IPS-11a (cell line): Measurements from ENCODE around the gene NDUFAF5.

Source experiments
- H3K4me3 ChIP-seq: one replicate; pipeline ENCODE4 v1.5.1; 2013; ENCODE audit warnings: low read depth, low read length, control low read depth

The NDUFAF5 gene

DNA sequence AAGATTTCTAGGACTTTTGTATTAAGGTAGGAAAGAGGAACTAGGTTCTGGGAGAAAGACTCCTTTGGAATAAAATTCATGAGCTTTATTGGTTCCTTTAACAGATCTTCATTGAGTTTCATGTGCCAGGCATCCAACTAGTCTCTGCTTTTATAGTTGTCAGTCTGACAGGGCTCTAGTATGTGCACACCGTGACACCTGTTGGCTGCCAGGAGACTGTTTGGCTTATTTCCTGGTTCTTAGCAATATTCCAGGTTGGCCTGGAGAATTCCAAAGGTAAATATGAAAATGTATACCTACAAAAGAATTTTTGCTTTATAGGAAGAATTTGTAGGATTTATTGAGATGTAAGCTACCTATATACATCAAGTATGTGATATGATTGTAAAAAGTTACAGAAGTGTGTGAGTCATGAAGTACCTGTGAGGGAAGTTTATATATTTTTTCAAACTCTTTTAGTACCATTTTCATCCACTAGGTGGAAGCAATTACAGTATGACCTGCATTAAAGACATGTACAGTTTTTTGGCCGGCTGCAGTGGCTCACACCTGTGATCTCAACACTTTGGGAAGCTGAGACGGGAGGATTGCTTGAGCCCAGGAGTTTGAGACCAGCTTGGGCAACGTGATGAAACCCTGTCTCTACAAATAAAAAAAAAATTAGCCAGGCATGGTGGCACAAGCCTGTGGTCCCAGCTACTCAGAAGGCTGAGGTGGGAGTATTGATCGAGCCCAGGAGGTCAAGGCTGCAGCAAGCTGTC lies 35.2 kb downstream of the NDUFAF5 start:
- H3K4me3 ChIP-seq = no peak overlapping the region

DNA sequence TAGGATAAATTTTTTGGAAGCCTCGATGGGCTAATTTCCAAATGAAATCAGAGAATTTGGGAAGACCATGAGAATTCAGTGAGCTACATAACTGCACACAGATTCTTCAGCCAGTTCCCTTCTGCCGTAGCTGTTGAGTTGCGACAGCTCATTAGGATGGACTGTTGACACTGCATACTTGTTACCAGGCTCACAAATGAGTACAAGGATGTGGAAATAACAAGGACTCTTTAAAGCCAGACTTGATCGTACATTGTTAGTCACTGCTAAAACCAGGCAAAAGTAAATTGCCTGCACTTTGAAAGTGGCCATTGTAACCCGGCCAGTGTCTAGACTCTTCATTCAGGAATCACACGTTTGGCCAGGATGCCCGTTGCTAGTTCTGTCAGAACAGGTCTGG lies 37.0 kb downstream of the NDUFAF5 start:
- H3K4me3 ChIP-seq = no peak overlapping the region

DNA sequence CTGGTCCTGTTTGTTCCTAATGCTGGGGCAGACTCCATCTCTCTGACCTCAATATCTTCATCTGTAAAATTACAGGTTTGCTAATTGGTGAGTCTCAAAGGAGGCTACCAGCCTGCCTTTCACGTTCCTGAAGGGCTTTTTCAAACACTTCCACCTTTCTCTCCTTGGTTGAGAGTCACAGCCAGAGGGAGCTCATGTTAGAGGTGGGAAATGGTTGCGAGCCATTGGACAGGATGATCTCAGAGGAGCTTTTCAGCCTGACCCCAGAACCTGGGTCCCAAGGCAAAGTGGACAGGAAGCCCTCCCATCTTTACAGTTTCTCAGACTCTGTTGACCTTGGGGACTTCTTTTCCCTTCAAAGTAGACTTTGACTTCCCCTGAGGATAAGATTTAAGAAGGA lies 37.6 kb downstream of the NDUFAF5 start:
- H3K4me3 ChIP-seq = no peak overlapping the region

DNA sequence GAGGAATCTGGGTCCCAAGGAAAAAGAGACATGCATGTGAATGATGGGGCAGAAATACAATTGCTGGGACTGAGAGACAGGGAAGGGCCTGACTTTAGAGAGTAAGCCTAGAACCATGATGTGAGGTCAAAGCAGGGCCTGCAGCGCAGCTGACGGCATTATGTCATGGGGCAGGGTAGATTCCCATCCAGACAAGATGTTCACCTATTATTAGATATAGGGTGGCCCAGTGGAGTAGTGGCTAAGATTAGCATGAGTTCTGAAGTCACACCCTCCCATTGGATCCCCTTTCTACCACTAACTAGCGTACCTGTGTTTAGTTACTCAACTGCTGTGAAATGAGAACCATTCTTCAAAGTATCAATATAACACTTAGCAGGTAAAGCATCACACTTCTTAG lies 39.6 kb downstream of the NDUFAF5 start:
- no peak overlapping the region for H3K4me3 ChIP-seq

DNA sequence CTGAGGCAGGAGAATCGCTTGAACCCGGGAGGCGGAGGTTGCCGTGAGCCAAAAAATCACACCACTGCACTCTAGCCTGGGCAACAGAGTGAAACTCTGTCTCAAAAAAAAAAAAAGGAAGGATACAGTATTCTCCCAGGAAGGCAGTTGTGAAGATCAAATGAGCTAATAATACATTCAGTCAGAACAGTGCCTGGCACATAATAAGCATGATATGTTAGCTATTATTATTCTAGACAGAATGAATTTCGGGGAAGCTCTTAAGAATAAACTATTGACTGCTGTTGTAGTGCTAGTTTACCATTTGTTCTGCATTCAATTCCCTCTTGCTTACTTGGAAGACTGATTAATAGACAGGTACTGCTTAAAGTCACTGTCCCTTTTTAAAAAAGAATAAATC lies 40.6 kb downstream of the NDUFAF5 start:
- H3K4me3 ChIP-seq = no peak overlapping the region

DNA sequence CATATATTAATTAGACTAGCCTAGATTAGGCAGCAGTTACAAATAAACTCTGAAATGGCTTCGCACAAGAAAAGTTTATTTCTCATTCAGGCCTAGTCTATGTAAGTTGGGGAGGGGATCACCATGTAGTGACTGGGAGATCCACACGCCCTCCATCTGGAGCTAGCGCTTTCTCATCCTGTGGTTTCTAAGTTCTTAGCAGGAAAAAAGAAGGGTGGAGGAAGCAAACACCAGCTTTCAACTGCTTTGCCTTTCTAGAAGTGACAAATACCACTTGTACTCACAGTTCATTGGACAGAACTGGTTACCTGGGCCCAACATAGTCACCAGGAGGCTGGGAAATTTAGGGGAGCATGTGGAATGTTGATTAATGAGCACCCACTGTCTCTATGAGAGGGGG lies 46.6 kb downstream of the NDUFAF5 start:
- no peak overlapping the region for H3K4me3 ChIP-seq

DNA sequence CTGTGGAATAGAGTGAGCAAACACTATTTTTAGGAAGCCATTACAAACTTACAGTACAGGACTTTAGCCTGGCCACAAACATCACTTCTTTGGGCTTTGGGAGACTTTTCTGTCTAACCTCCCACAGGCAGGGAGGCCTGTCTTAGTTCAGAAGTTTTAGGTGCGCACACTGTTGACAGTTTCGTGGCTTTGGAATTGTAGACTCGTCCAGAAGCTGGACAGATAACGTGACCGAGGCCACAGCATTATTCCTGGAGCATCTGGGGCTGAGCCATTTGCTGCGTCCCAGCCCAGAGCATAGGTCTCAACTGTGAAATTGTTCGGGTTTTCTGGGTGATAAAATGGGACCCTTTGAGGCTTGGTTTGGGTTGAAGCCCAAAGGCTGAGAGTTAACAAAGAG lies 53.8 kb downstream of the NDUFAF5 start:
- no peak overlapping the region for H3K4me3 ChIP-seq

DNA sequence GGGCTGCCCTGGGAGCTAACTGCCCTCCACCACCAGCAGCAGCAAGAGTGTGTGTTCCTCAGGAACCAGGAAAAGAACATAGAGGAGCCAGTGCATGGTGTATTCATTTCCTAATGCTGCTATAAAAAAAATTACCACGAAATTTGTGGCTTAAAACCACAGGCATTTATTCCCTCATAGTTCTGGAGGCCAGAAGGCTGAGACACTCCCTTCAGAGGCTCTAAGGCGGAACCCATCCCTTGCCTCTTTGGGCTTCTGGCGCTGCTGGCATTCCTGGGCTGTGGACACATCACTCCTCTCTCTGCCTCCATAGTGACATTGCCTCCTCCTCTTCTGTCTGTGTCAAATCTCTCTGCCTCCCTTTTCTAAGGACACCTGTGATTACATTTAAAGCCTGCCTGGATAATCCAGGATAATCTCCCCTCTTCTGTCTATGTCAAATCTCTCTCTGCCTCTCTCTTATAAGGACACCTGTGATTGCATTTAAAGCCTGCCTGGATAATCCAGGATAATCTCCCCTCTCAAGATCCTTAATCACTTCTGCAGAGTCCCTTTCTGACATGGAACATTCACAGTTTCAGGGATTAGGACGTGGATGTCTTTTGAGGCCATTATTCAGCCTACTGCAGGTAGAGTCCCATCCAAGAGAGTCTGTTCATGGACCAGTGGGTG lies 54.7 kb downstream of the NDUFAF5 start:
- H3K4me3 ChIP-seq = no peak overlapping the region

DNA sequence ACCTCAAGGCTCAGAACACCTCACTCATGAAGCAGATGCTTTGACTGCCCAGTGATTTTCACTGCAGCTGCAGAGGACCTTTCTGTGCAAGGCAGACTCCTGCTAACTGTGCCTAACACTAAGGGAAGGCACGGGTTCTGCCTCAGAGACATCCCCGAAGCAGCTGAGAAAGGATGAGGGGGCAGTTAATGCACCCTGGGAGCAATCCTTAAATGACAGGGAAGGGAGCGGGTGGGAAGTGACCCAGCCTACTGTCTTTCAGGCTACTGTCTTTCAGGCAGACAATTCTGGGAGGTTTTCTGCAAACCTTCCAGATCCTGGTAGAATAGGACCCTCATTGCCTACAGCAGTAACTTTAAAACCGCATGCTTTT lies 55.3 kb downstream of the NDUFAF5 start:
- no peak overlapping the region for H3K4me3 ChIP-seq

DNA sequence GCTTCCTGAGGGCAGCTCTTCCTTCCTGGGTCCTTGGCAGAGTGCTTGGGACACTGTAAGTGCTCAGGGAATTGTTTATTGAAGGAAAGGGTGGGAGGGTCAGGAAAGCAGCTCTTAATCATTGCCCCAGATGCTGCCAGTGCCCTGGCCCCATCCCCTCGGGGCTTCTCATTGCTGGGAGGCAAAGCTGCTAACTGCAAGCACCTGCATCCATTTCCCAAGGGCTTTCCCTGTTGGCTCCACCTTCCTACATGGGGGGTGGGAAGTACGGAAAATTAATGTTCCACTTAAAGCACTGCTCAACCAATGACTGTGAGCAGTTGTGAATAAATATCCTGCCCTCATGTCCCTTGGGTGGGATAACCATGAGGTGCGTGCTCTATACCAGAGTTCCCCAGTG lies 56.4 kb downstream of the NDUFAF5 start:
- H3K4me3 ChIP-seq = no peak overlapping the region

DNA sequence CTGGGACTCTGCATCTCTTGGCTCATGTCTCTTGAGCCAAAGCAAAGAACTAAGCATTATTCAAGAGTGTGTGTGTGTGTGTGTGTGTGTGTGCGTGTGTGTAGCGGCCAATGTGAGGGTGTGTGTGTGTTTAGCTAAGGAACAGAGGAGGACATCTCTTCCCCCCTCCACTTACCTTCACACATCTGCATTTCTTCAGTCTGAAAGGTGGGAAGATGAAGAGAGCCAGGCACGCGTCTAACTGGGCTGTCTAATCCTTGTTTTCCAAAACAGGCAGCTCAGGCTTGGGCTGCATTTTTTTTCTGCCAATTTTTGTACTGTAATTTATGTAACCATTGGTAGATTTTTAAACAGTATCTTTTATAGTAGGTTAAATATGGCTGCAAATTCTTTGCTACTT lies 59.5 kb downstream of the NDUFAF5 start:
- H3K4me3 ChIP-seq = no peak overlapping the region

DNA sequence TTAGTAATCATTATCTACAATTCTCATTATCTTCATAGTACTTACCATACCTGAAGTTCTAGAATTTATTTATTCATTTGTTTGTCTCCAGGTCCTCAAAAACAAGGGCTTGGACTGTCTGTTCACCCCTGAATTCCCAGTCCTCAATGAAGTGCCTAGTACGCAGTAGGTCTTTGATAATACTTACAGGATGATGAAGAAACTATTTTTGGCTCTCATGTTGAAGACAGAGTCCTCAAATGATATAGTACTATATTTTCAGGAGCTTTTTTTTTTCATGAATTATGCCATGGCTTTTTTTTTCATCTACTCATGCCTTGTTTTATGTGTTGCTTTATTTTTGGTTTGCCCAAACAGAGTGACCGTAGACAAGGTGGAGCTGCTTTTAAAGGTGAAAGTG lies 66.5 kb downstream of the NDUFAF5 start:
- H3K4me3 ChIP-seq = no peak overlapping the region

DNA sequence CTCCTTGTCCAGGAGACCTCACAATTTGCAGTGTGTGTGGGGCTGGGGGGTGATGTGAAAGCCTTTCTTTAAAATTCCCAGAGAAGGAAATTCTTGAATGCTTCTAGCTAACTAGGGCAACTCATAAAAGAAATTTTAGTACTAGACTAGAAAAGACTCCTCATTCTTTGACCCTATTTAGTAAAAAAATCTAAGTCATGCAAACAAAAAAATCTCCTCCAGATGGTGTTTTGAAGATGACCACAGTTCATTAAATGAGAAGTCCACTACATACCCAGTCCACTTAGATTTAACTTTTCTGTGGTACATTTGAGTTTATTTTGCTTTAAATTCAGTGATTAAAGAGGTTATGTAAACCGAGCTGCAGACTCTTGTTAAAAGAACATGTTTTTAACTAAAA lies 67.5 kb downstream of the NDUFAF5 start:
- no peak overlapping the region for H3K4me3 ChIP-seq

DNA sequence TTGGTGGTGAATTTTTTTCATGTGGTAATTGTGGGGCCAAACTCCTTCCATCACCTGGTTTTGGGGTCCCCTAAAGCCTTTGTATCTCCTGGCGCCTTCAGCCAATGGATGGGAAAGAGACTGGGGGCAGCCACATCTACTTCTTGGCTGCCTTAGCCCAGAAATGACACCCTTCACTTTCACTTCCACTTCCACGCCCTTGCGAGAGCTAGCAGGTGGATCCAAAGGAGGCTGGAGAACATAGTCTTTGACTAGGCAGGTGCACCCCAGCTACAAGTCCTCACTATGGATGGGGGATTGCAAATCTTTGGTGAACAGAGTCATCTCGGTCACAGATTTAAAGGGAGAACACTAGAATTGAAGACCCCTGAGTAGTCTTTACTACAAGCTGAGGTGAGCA lies 70.8 kb downstream of the NDUFAF5 start:
- H3K4me3 ChIP-seq = no peak overlapping the region

DNA sequence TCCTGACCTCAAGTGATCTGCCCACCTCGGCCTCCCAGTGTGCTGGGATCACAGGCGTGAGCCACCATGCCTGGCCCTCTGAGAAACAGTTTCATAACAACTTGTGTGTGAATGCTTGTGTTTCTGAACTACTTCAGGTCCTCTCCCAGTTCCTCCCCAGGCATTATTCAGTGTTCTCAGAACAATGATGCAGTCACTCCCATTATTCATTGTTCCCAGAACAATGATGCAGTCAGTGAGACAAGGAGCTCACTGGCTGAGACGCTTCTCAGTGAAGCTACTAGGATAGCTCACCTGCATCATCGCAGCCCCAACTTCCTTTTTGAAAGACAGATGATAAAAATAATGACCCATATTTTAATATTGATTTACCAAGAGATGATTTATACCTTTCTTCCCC lies 71.5 kb downstream of the NDUFAF5 start:
- no peak overlapping the region for H3K4me3 ChIP-seq

DNA sequence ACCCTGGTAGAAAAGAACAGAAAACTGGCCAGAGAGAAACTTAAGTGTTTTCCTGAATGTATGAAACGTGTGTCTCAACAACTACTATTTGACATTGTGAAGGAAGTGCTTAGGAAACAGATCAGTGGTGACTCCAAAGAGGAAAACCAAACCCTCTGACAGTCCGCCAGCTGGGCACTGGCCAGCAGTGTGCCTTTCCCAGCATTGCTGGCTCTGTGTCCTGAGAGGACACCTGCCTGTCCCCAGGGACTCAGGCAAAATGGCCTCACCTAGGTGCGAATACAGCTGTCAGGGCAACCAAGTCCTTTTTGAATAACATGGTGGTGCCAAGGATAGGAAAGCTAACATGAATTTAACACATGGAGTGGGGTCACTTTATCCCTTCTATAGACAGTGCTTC lies 72.5 kb downstream of the NDUFAF5 start:
- no peak overlapping the region for H3K4me3 ChIP-seq

DNA sequence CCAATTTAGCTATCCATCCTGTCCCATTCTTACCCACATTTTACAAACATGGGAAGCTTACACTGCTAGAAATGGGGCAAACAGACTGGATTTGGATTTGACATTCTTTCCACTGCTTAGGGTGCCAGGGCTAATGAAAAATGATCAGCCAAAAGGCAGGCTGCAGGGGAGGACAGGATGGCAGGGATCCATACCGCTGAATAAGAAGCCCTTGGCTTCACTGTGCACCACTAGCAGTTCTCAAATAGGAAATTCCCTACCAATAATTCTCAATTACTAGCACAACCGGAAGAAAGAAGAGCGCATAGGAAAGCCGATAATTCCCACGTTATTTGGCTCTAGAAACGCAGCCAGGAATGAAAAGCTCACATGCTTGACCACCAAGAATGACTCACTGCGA lies 73.1 kb downstream of the NDUFAF5 start:
- H3K4me3 ChIP-seq = no peak overlapping the region

DNA sequence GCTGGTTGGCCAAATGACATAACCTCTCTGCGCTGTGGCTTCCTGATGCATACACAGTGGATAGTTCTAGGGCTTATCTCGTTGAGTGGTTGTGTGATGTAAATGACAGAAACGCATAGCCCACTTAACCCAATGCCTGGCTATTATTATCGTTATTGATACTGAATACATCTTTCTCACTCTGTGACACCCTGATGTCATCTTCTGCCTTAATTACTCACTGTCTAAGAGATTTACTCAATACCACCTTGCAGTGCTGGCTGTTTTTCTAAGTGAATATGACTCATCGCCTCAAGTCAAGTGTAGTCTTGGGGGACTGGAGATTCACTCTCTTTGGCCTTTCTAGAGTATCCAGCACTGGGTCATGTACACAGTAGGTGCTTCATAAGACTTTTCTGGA lies 73.6 kb downstream of the NDUFAF5 start:
- H3K4me3 ChIP-seq = no peak overlapping the region

DNA sequence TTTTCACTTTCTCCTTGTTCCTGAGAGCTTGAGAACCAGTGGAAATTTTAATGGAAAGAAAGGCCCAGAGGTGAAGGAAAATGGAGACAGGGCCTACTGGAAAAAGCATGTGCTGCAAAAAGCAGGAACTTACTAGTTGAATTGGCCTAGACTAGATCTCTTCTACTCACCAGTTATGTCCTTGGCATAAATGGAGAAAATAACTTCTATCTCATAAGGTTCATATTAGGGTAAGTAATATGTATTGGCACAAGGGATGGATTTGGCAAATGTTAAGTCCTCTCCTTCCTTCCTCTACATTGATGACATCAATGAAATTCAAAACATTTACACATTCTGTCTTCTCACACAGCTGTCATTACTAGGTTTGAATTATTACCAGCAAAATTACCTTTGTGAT lies 74.0 kb downstream of the NDUFAF5 start:
- no peak overlapping the region for H3K4me3 ChIP-seq

DNA sequence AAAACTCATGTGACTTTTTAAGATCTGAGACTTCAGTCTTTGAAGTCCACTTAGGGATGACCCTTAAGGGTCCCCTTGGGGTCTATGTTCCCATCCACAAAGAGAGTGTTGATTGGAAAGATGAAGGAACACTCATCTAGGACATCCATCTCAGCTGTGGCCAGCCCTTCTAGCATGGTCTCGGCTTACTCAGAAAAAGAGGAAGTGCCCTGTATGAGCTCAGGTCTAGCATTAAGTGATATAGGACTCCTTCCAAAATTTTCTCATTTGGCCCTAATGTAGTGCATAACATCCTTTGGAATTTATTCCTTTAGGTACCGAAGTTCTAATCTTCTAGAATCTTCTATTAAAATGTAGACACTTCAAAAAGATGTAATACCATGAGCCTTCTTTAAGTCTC lies 77.4 kb downstream of the NDUFAF5 start:
- H3K4me3 ChIP-seq = no peak overlapping the region

DNA sequence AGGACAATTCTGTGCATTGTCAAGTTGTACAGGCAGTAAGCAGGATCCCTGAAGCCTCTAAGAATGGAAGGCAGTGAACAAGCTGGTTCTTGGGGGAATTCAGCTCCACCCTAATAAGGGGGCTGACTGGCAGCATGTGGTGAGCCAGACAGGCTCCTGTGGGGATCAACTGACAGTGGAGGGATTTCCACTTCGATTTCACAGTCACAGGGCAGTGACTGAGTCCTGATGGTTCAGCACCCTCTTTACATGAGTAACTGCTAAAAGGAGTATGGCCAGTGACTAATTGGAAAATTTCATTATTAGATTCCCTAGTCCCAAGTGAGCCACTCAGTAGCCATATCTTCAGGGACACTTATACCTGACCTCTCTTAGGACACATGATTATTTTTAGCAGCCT lies 78.4 kb downstream of the NDUFAF5 start:
- H3K4me3 ChIP-seq = no peak overlapping the region

DNA sequence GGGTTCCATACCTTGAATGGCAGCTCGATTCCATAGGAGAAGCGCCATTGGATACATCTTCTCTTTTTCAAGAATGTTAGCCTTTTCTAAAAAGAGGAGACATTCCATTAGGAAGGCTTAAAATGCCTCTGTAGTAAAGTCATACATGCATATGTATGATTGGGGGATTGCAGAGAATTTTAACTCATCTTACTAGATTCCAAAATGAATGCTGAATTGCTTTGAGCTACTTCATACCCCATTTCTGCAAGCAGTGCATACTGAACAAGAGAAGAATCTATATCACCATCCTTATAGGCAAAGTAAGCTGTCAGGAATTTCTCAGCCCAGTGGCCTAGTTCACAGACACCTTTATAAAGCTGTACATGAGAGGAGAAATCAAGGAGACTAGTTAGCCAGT lies 80.3 kb downstream of the NDUFAF5 start:
- H3K4me3 ChIP-seq = no peak overlapping the region

DNA sequence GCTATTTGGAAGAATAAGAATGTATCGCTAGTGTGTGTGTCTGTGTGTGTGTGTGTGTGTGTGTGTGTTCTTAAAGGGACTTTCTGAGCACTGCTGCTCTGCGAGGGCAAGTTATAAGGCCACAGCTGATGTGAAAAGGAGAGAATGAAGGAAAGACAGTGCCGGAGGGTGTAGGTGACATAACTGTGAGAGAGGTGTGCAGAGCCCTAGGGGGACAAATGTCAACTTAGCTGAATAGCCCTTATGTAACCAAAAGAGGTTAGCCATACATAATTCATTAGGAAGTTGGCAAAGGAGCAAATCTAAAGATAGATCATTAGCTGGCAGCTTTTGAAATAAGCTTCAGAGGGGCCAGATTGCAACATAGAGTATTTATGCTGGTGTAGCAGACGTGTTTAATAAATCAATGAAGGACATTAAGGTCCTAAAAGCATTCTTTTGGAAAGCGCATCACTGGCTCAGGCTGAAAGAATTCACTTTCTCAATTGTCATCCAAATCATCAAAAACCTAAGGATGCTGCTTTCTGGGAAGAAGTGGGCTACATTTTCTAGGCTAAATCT lies 81.0 kb downstream of the NDUFAF5 start:
- no peak overlapping the region for H3K4me3 ChIP-seq
